ENCODE results near the gene ZBTB9. TPM values are rescaled to one million over a fixed set of nuclear protein-coding genes. Genes with fewer than 3 reads are reported as not detected.
A peak's percentile ranks its signal among the peaks of the same experiment; 100 is the strongest.

ZBTB9 gene
- polyA plus RNA-seq, 3 donors: 0.42 to 2.0 (median 1.1) TPM

DNA sequence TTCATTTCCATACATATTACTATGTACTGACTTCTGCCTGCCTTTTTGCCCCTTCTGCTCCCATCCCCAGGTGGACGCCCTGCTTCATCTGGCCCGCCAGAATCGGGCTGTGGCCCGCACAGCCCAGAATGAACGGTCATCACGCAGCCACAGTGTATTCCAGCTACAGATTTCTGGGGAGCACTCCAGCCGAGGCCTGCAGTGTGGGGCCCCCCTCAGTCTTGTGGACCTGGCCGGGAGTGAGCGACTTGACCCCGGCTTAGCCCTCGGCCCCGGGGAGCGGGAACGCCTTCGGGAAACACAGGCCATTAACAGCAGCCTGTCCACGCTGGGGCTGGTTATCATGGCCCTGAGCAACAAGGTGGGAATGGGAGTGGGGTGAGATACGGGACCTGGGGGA, 48.2 kb upstream of the ZBTB9 start:
- H3K4me3 ChIP-seq (replicated peaks in 1 of 3; ENCODE audit: low read depth in 2 of 3, low read length in 3 of 3): no peak overlapping the region
- TF ChIP-seq, protein P1, sequence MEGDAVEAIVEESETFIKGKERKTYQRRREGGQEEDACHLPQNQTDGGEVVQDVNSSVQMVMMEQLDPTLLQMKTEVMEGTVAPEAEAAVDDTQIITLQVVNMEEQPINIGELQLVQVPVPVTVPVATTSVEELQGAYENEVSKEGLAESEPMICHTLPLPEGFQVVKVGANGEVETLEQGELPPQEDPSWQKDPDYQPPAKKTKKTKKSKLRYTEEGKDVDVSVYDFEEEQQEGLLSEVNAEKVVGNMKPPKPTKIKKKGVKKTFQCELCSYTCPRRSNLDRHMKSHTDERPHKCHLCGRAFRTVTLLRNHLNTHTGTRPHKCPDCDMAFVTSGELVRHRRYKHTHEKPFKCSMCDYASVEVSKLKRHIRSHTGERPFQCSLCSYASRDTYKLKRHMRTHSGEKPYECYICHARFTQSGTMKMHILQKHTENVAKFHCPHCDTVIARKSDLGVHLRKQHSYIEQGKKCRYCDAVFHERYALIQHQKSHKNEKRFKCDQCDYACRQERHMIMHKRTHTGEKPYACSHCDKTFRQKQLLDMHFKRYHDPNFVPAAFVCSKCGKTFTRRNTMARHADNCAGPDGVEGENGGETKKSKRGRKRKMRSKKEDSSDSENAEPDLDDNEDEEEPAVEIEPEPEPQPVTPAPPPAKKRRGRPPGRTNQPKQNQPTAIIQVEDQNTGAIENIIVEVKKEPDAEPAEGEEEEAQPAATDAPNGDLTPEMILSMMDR (IDR thresholded peaks at IDR 0.05): no peak
- WGBS (ENCODE audit: insufficient coverage): 97% methylated on average over 15 of the region's 17 CpGs

DNA sequence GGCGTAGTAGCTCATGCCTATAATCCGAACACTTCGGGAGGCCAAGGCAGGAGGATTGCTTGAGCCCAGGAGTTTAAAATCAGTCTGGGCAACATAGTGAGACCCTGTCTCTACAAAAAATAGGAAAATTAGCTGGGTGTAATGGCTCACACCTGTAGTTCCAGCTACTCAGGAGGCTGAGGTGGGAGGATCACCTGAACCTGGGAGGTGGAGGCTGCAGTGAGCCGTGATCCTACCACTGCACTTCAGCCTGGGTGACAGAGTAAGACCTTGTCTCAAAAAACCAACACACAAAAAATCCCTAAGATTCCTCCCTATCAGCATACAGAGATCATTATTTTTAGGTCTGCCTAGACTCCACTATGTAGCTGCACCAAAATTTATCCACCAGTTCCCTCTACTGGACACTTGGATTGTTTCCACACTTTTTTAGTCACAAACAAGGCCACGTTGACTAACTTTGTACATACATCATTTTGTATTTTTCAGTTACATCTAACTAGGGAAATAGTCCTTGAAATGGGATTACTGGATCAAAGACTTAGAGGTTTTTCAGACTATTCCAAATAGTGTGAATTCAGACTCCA, 47.2 kb upstream of the ZBTB9 start:
- Histone ChIP-seq H3K4me3 (replicated peaks in 1 of 3; ENCODE audit: low read depth in 2 of 3, low read length in 3 of 3) (no peak overlapping the region), H4K20me1 (ENCODE audit: insufficient read depth, low read length) (no peaks in the 10 kb centered on the region), H3K9me3 (replicated peaks in 1 of 2; ENCODE audit: control insufficient read depth in 1 of 2, insufficient read depth in 1 of 2, low read length in 2 of 2) (no peaks in the 10 kb centered on the region), H3K27ac (ENCODE audit: low read depth in 1 of 2, low read length in 2 of 2) (peak overlapping the region in 1 of 2 donors; percentile 89), H3K27me3 (ENCODE audit: control insufficient read depth in 2 of 2, insufficient read depth in 2 of 2, low read length in 2 of 2) (no peaks in the 10 kb centered on the region), H3K36me3 (replicated peaks in 1 of 2; ENCODE audit: control insufficient read depth in 1 of 2, insufficient read depth in 2 of 2, low read length in 2 of 2) (peaks cover 29 to 53% of the 10 kb centered on the region in 2 donors), H3K79me2 (ENCODE audit: insufficient read depth, low read length) (peaks cover 28% of the 10 kb centered on the region), H3K9ac (ENCODE audit: insufficient read depth, low read length, poor library complexity, severe bottlenecking) (no peak overlapping the region), H2AFZ (ENCODE audit: insufficient read depth, low read depth, low read length, poor library complexity, severe bottlenecking) (no peak overlapping the region), H3K4me2 (replicated peaks; ENCODE audit: extremely low read depth, low read length, poor library complexity, severe bottlenecking) (no peak overlapping the region), H3K4me1 (ENCODE audit: control insufficient read depth in 1 of 2, insufficient read depth in 2 of 2, low read length in 2 of 2) (peaks cover 12 to 20% of the 10 kb centered on the region in 2 donors)
- TF ChIP-seq, protein P1 (IDR thresholded peaks at IDR 0.05): peak; percentile 19
- peaks cover 11% of the 10 kb centered on the region for H3K4me1 Mint-ChIP-seq
- intact Hi-C loops (cut with micrococcal nuclease): no loop called here
- H3K36me3 Mint-ChIP-seq: peaks cover 37 to 44% of the 10 kb centered on the region in 2 donors
- no peak for DNase-seq
- peaks cover 0 to 9% (median 0%) of the 10 kb centered on the region in 3 donors for H3K27me3 Mint-ChIP-seq (ENCODE audit: low read depth in 3 of 3)
- H3K27ac Mint-ChIP-seq: peak overlapping the region in 5 of 7 donors; percentile 21 to 76 (median 59)
- H3K4me3 Mint-ChIP-seq: no peak overlapping the region
- 100% methylated on average over 3 of the region's 5 CpGs for WGBS (ENCODE audit: insufficient coverage)
- no peaks in the 10 kb centered on the region for H3K9me3 Mint-ChIP-seq

More for the DNA sequence above, 48.2 kb upstream of the ZBTB9 start:
- H3K27me3 ChIP-seq (ENCODE audit: control insufficient read depth in 2 of 2, insufficient read depth in 2 of 2, low read length in 2 of 2): no peaks in the 10 kb centered on the region
- no peaks in the 10 kb centered on the region for H4K20me1 ChIP-seq (ENCODE audit: insufficient read depth, low read length)
- peaks cover 36 to 48% of the 10 kb centered on the region in 2 donors for H3K36me3 Mint-ChIP-seq
- H3K9me3 Mint-ChIP-seq: no peaks in the 10 kb centered on the region
- peak overlapping the region in 1 of 2 donors; percentile 70 for H3K27ac ChIP-seq (ENCODE audit: low read depth in 1 of 2, low read length in 2 of 2)
- no peak overlapping the region for H3K4me3 Mint-ChIP-seq
- peaks cover 29 to 60% of the 10 kb centered on the region in 2 donors for H3K36me3 ChIP-seq (replicated peaks in 1 of 2; ENCODE audit: control insufficient read depth in 1 of 2, insufficient read depth in 2 of 2, low read length in 2 of 2)
- H3K27me3 Mint-ChIP-seq (ENCODE audit: low read depth in 3 of 3): peaks cover 0 to 9% (median 0%) of the 10 kb centered on the region in 3 donors
- intact Hi-C loops (cut with micrococcal nuclease): no loop called here
- H3K27ac Mint-ChIP-seq: peak overlapping the region in 3 of 7 donors; percentile 8 to 67 (median 59)
- no peak overlapping the region for H2AFZ ChIP-seq (ENCODE audit: insufficient read depth, low read depth, low read length, poor library complexity, severe bottlenecking)
- DNase-seq: no peak
- no peak overlapping the region for H3K9ac ChIP-seq (ENCODE audit: insufficient read depth, low read length, poor library complexity, severe bottlenecking)
- H3K4me1 Mint-ChIP-seq: peaks cover 4% of the 10 kb centered on the region
- H3K4me1 ChIP-seq (ENCODE audit: control insufficient read depth in 1 of 2, insufficient read depth in 2 of 2, low read length in 2 of 2): peaks cover 6 to 9% of the 10 kb centered on the region in 2 donors
- no peak overlapping the region for H3K4me2 ChIP-seq (replicated peaks; ENCODE audit: extremely low read depth, low read length, poor library complexity, severe bottlenecking)
- H3K79me2 ChIP-seq (ENCODE audit: insufficient read depth, low read length): peaks cover 37% of the 10 kb centered on the region
- H3K9me3 ChIP-seq (replicated peaks in 1 of 2; ENCODE audit: control insufficient read depth in 1 of 2, insufficient read depth in 1 of 2, low read length in 2 of 2): no peaks in the 10 kb centered on the region
